GM23338 (cell line): ENCODE results near the gene ZBTB8B. TPM values are rescaled to one million over a fixed set of nuclear protein-coding genes. Genes with fewer than 3 reads are reported as not detected.

Source experiments
- ATAC-seq: fragments of 200-7000 bp; cut with Tn5 transposase; 3 replicates; pipeline ENCODE4 v1.9.1; 2020
- DNase-seq: peaks from one replicate; pipeline ENCODE4 v3.0.0-alpha.2; 2015; ENCODE audit warnings: low spot score
- H2AFZ ChIP-seq: fragments of 200-600 bp; sonication (generic); 2 replicates; pipeline ENCODE4 v1.8.0; 2016; ENCODE audit warnings: antibody characterized with exemption, mild to moderate bottlenecking, moderate library complexity
- H3F3A ChIP-seq: fragments of 200-600 bp; sonication (generic); replicated peaks from 2 replicates; pipeline ENCODE4 v1.8.0; 2017; ENCODE audit warnings: antibody characterized with exemption, mixed run types, low read depth
- H3K27ac ChIP-seq: fragments of 200-600 bp; sonication (generic); 2 replicates; pipeline ENCODE4 v1.6.1; 2016; ENCODE audit warnings: low read depth
- H3K27me3 ChIP-seq: fragments of 200-600 bp; sonication (generic); 2 replicates; pipeline ENCODE4 v1.8.0; 2016; ENCODE audit warnings: mild to moderate bottlenecking, mixed run types, moderate library complexity; ENCODE audit not compliant: insufficient read depth
- H3K36me3 ChIP-seq: fragments of 200-600 bp; sonication (generic); 2 replicates; pipeline ENCODE4 v1.8.0; 2016; ENCODE audit warnings: mild to moderate bottlenecking; ENCODE audit not compliant: insufficient read depth
- H3K4me1 ChIP-seq: fragments of 200-600 bp; sonication (generic); 2 replicates; pipeline ENCODE4 v1.8.0; 2016; ENCODE audit warnings: mild to moderate bottlenecking, moderate library complexity; ENCODE audit not compliant: insufficient read depth
- H3K4me2 ChIP-seq: fragments of 200-600 bp; sonication (generic); 2 replicates; pipeline ENCODE4 v1.7.1; 2017; ENCODE audit warnings: mixed run types
- H3K4me3 ChIP-seq: fragments of 200-600 bp; sonication (generic); 2 replicates; pipeline ENCODE4 v1.6.1; 2016; ENCODE audit warnings: mixed run types
- H3K79me2 ChIP-seq: fragments of 200-600 bp; sonication (generic); replicated peaks from 2 replicates; pipeline ENCODE4 v1.8.0; 2017; ENCODE audit warnings: mild to moderate bottlenecking; ENCODE audit not compliant: insufficient read depth
- H3K9me2 ChIP-seq: fragments of 200-600 bp; sonication (generic); 2 replicates; pipeline ENCODE4 v1.8.0; 2017; ENCODE audit not compliant: insufficient read depth
- H4K20me1 ChIP-seq: fragments of 200-600 bp; sonication (generic); replicated peaks from 2 replicates; pipeline ENCODE4 v1.8.0; 2017; ENCODE audit warnings: mild to moderate bottlenecking; ENCODE audit not compliant: insufficient read depth
- H3K27ac Mint-ChIP-seq: 2 replicates; pipeline ENCODE4 v1.8.0; 2020; ENCODE audit warnings: inconsistent platforms, mild to moderate bottlenecking, moderate library complexity, mixed read lengths
- H3K27me3 Mint-ChIP-seq: 3 replicates; pipeline ENCODE4 v1.8.0; 2022; ENCODE audit warnings: low read depth, mild to moderate bottlenecking, moderate library complexity, mixed read lengths, inconsistent platforms; ENCODE audit not compliant: insufficient read depth, poor library complexity
- H3K36me3 Mint-ChIP-seq: 3 replicates; pipeline ENCODE4 v1.8.0; 2021; ENCODE audit warnings: low read depth, mild to moderate bottlenecking, inconsistent platforms, moderate library complexity, mixed read lengths
- H3K4me1 Mint-ChIP-seq: 3 replicates; pipeline ENCODE4 v1.8.0; 2020; ENCODE audit warnings: mild to moderate bottlenecking, inconsistent platforms, mixed read lengths
- H3K4me3 Mint-ChIP-seq: 3 replicates; pipeline ENCODE4 v1.8.0; 2021; ENCODE audit warnings: moderate library complexity, mild to moderate bottlenecking, inconsistent platforms, mixed read lengths
- H3K9me3 Mint-ChIP-seq: 3 replicates; pipeline ENCODE4 v1.8.0; 2020; ENCODE audit warnings: moderate library complexity, mild to moderate bottlenecking, inconsistent platforms, mixed read lengths
- CREB1 ChIP-seq: fragments of 250-450 bp; sonication (Bioruptor Pico); IDR thresholded peaks from 2 replicates; pipeline ENCODE4 v1.5.0; 2020; ENCODE audit warnings: low read depth, mild to moderate bottlenecking, moderate library complexity
- CTCF ChIP-seq, 2 experiments: fragments of 200-600 bp in 1 of 2; sonication (generic) in 1 of 2; conservative IDR thresholded peaks; 2 replicates each; pipeline versions ENCODE4 v1.5.1 to v1.6.1; 2016 to 2017; ENCODE audit warnings: antibody characterized with exemption in 2 of 2, low read depth in 2 of 2, mild to moderate bottlenecking in 2 of 2, moderate library complexity in 1 of 2
- ETS1 ChIP-seq: IDR thresholded peaks from 2 replicates; pipeline ENCODE4 v1.6.1; 2016; ENCODE audit warnings: antibody characterized with exemption
- EZH2 ChIP-seq: fragments of 200-600 bp; sonication (generic); IDR thresholded peaks from one replicate; pipeline ENCODE4 v1.8.0; 2017; ENCODE audit warnings: antibody characterized with exemption, mild to moderate bottlenecking, low read depth; ENCODE audit not compliant: unreplicated experiment
- EZH2phosphoT487 ChIP-seq: fragments of 200-600 bp; sonication (generic); IDR thresholded peaks from one replicate; pipeline ENCODE4 v1.8.1; 2018; ENCODE audit warnings: antibody characterized with exemption; ENCODE audit not compliant: unreplicated experiment
- JUNB ChIP-seq: IDR thresholded peaks from one replicate; pipeline ENCODE4 v1.6.1; 2016; ENCODE audit warnings: antibody characterized with exemption; ENCODE audit not compliant: unreplicated experiment
- NANOG ChIP-seq: IDR thresholded peaks from 2 replicates; pipeline ENCODE4 v1.6.1; 2016; ENCODE audit warnings: antibody characterized with exemption, borderline replicate concordance
- POLR2AphosphoS5 ChIP-seq: IDR thresholded peaks from 2 replicates; pipeline ENCODE4 v1.6.1; 2016; ENCODE audit warnings: antibody characterized with exemption, low read depth
- ZNF114 ChIP-seq: fragments of 250-450 bp; sonication (Bioruptor Pico); IDR thresholded peaks from 2 replicates; pipeline ENCODE4 v1.5.0; 2020; ENCODE audit warnings: mild to moderate bottlenecking, moderate library complexity
- ZNF331 ChIP-seq: fragments of 250-450 bp; sonication (Bioruptor Pico); IDR thresholded peaks from 2 replicates; pipeline ENCODE4 v1.5.0; 2020; ENCODE audit warnings: low read depth, mild to moderate bottlenecking, moderate library complexity
- polyA plus RNA-seq: library from polyadenylated mRNA; unstranded; fragments of >200 nt; fragmentation: Nextera tagmentation; extraction: Ambion mirVana; gene quantifications from 2 replicates; pipeline ENCODE4 v1.2.1, GENCODE V29; 2016
- total RNA-seq: library from RNA; depleted of rRNA; stranded (reverse); fragments of >200 nt; shearing (Covaris generic); gene quantifications from 2 replicates; pipeline ENCODE4 v1.2.3, GENCODE V29; 2014
- TF ChIP-seq, protein P1 (sequence below): fragments of 250-450 bp; sonication (Bioruptor Pico); IDR thresholded peaks from 2 replicates; pipeline ENCODE4 v1.5.0; 2020; ENCODE audit warnings: mild to moderate bottlenecking, moderate library complexity
- TF ChIP-seq, protein P2 (sequence below): IDR thresholded peaks from one replicate; pipeline ENCODE4 v1.6.1; 2018; ENCODE audit warnings: antibody characterized with exemption; ENCODE audit not compliant: unreplicated experiment

ZBTB8B gene
- total and polyA plus RNA-seq, 2 experiments from 2014 or later = 0.95 to 4.2 TPM

GRCh38 chr1:32486463-32487113 is 21.7 kb downstream of the ZBTB8B start:
- Mint-ChIP-seq H3K4me1 (peaks cover 5% of the 10 kb centered on the region; the same call in 2 of the 3 replicates), H3K36me3 (peaks cover 14% of the 10 kb centered on the region), H3K27ac (no peak overlapping the region), H3K4me3 (no peak overlapping the region), H3K27me3 (peaks cover 2% of the 10 kb centered on the region), H3K9me3 (no peaks in the 10 kb centered on the region)
- Histone ChIP-seq H2AFZ (no peak overlapping the region), H3K27ac (no peak overlapping the region), H3K9me2 (no peaks in the 10 kb centered on the region), H3K4me3 (no peak overlapping the region), H3K79me2 (no peaks in the 10 kb centered on the region), H3K4me2 (no peak overlapping the region), H3F3A (0 out of 2 replicates have a peak, but pooled peaks cover 2% of the 10 kb centered on the region), H3K27me3 (no peaks in the 10 kb centered on the region), H3K4me1 (no peaks in the 10 kb centered on the region), H4K20me1 (no peaks in the 10 kb centered on the region), H3K36me3 (no peaks in the 10 kb centered on the region; the same call in 1 of the 2 replicates)
- no peak; the same call in 2 of the 3 replicates for ATAC-seq
- no peak for DNase-seq
- TF ChIP-seq, protein P1, sequence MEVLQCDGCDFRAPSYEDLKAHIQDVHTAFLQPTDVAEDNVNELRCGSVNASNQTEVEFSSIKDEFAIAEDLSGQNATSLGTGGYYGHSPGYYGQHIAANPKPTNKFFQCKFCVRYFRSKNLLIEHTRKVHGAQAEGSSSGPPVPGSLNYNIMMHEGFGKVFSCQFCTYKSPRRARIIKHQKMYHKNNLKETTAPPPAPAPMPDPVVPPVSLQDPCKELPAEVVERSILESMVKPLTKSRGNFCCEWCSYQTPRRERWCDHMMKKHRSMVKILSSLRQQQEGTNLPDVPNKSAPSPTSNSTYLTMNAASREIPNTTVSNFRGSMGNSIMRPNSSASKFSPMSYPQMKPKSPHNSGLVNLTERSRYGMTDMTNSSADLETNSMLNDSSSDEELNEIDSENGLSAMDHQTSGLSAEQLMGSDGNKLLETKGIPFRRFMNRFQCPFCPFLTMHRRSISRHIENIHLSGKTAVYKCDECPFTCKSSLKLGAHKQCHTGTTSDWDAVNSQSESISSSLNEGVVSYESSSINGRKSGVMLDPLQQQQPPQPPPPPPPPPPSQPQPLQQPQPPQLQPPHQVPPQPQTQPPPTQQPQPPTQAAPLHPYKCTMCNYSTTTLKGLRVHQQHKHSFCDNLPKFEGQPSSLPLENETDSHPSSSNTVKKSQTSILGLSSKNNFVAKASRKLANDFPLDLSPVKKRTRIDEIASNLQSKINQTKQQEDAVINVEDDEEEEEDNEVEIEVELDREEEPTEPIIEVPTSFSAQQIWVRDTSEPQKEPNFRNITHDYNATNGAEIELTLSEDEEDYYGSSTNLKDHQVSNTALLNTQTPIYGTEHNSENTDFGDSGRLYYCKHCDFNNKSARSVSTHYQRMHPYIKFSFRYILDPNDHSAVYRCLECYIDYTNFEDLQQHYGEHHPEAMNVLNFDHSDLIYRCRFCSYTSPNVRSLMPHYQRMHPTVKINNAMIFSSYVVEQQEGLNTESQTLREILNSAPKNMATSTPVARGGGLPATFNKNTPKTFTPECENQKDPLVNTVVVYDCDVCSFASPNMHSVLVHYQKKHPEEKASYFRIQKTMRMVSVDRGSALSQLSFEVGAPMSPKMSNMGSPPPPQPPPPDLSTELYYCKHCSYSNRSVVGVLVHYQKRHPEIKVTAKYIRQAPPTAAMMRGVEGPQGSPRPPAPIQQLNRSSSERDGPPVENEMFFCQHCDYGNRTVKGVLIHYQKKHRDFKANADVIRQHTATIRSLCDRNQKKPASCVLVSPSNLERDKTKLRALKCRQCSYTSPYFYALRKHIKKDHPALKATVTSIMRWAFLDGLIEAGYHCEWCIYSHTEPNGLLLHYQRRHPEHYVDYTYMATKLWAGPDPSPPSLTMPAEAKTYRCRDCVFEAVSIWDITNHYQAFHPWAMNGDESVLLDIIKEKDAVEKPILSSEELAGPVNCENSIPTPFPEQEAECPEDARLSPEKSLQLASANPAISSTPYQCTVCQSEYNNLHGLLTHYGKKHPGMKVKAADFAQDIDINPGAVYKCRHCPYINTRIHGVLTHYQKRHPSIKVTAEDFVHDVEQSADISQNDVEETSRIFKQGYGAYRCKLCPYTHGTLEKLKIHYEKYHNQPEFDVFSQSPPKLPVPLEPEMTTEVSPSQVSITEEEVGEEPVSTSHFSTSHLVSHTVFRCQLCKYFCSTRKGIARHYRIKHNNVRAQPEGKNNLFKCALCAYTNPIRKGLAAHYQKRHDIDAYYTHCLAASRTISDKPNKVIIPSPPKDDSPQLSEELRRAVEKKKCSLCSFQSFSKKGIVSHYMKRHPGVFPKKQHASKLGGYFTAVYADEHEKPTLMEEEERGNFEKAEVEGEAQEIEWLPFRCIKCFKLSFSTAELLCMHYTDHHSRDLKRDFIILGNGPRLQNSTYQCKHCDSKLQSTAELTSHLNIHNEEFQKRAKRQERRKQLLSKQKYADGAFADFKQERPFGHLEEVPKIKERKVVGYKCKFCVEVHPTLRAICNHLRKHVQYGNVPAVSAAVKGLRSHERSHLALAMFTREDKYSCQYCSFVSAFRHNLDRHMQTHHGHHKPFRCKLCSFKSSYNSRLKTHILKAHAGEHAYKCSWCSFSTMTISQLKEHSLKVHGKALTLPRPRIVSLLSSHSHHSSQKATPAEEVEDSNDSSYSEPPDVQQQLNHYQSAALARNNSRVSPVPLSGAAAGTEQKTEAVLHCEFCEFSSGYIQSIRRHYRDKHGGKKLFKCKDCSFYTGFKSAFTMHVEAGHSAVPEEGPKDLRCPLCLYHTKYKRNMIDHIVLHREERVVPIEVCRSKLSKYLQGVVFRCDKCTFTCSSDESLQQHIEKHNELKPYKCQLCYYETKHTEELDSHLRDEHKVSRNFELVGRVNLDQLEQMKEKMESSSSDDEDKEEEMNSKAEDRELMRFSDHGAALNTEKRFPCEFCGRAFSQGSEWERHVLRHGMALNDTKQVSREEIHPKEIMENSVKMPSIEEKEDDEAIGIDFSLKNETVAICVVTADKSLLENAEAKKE (CRISPR knock-in tag) = no peak
- TF ChIP-seq CREB1 (no peak), NANOG (no peak), ZNF114 (no peak), EZH2 (no peak), JUNB (no peak), ETS1 (no peak), ZNF331 (CRISPR knock-in tag) (no peak), EZH2phosphoT487 (no peak), POLR2AphosphoS5 (no peak), CTCF (conservative IDR thresholded peaks at IDR 0.05; ENCODE audit: low read depth in 2 of 2) (no peak)
- TF ChIP-seq, protein P2, sequence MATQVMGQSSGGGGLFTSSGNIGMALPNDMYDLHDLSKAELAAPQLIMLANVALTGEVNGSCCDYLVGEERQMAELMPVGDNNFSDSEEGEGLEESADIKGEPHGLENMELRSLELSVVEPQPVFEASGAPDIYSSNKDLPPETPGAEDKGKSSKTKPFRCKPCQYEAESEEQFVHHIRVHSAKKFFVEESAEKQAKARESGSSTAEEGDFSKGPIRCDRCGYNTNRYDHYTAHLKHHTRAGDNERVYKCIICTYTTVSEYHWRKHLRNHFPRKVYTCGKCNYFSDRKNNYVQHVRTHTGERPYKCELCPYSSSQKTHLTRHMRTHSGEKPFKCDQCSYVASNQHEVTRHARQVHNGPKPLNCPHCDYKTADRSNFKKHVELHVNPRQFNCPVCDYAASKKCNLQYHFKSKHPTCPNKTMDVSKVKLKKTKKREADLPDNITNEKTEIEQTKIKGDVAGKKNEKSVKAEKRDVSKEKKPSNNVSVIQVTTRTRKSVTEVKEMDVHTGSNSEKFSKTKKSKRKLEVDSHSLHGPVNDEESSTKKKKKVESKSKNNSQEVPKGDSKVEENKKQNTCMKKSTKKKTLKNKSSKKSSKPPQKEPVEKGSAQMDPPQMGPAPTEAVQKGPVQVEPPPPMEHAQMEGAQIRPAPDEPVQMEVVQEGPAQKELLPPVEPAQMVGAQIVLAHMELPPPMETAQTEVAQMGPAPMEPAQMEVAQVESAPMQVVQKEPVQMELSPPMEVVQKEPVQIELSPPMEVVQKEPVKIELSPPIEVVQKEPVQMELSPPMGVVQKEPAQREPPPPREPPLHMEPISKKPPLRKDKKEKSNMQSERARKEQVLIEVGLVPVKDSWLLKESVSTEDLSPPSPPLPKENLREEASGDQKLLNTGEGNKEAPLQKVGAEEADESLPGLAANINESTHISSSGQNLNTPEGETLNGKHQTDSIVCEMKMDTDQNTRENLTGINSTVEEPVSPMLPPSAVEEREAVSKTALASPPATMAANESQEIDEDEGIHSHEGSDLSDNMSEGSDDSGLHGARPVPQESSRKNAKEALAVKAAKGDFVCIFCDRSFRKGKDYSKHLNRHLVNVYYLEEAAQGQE = no peak
